Stimulated activated CD8-positive, alpha-beta memory T cell treated with anti-CD3 and anti-CD28 coated beads, Interleukin-7, amount 100 ng/mL, for 24 hours (primary cell): ENCODE data around the gene TMC7.
"Not testable (repeated sequence)": the region's sequence is repeated elsewhere in the genome, so short reads cannot be mapped to it uniquely, and the experiment has no call there.

Experiments
- DNase-seq: peaks from one replicate; pipeline ENCODE4 v3.0.0-alpha.2; 2020; ENCODE audit warnings: low read depth

Gene TMC7

GRCh38 chr16:18979936-18980335, 3.8 kb upstream of the TMC7 start:
- no peak for DNase-seq

GRCh38 chr16:18984435-18985005, 786 bp downstream of the TMC7 start:
- DNase-seq, result no peak

GRCh38 chr16:18985256-18985655, 1.5 kb downstream of the TMC7 start:
- not testable (repeated sequence) for DNase-seq

GRCh38 chr16:18991731-18992130, 8.0 kb downstream of the TMC7 start:
- not testable (repeated sequence) for DNase-seq

- DNase-seq, result not testable (repeated sequence)
Measured at GRCh38 chr16:18993531-18993930, 9.8 kb downstream of the TMC7 start.

GRCh38 chr16:18994181-18994580, 10.4 kb downstream of the TMC7 start:
- not testable (repeated sequence) for DNase-seq

GRCh38 chr16:18995406-18995805, 11.7 kb downstream of the TMC7 start:
- not testable (repeated sequence) for DNase-seq

- DNase-seq, result not testable (repeated sequence)
Measured at GRCh38 chr16:18996536-18996935, 12.8 kb downstream of the TMC7 start.

- not testable (repeated sequence) for DNase-seq
Measured at GRCh38 chr16:18997001-18997400, 13.3 kb downstream of the TMC7 start.

- DNase-seq, result no peak
Measured at GRCh38 chr16:18999045-18999393, 15.3 kb downstream of the TMC7 start.

- DNase-seq, result no peak
Measured at GRCh38 chr16:19001788-19002187, 18.1 kb downstream of the TMC7 start.

- no peak for DNase-seq
Measured at GRCh38 chr16:19003935-19004334, 20.2 kb downstream of the TMC7 start.

- no peak for DNase-seq
Measured at GRCh38 chr16:19005561-19006445, 22.1 kb downstream of the TMC7 start.

GRCh38 chr16:19006446-19007315, 22.9 kb downstream of the TMC7 start:
- no peak for DNase-seq

- DNase-seq, result no peak
Measured at GRCh38 chr16:19008245-19009169, 24.8 kb downstream of the TMC7 start.

- no peak for DNase-seq
Measured at GRCh38 chr16:19011169-19011731, 27.5 kb downstream of the TMC7 start.

GRCh38 chr16:19014461-19014860, 30.7 kb downstream of the TMC7 start:
- no peak for DNase-seq

GRCh38 chr16:19017179-19017578, 33.4 kb downstream of the TMC7 start:
- DNase-seq, result no peak

GRCh38 chr16:19020689-19021088, 37.0 kb downstream of the TMC7 start:
- no peak for DNase-seq

GRCh38 chr16:19021747-19022146, 38.0 kb downstream of the TMC7 start:
- no peak for DNase-seq

GRCh38 chr16:19027416-19027815, 43.7 kb downstream of the TMC7 start:
- DNase-seq, result no peak
